Measurements from ENCODE around the gene AKNA. TPM values are rescaled to one million over a fixed set of nuclear protein-coding genes. Genes with fewer than 3 reads are reported as not detected.

Gene AKNA
- total and polyA plus RNA-seq, 2 of the 8 experiments (the other 6 are each of a cell fraction or from before 2014, with no cell fraction given) = 21.0 to 27.4 TPM

- H3K56ac ChIP-seq (replicated peaks; ENCODE audit: insufficient read length, low read depth, low read length) = no peak overlapping the region
- TF ChIP-seq ASH2L (IDR thresholded peaks at IDR 0.05; ENCODE audit: low read length) = no peak
- no peak for TF ChIP-seq BACH1 (IDR thresholded peaks at IDR 0.05; ENCODE audit: low read length)
- H4K5ac ChIP-seq (ENCODE audit: insufficient read length, low read depth, low read length) = no peak overlapping the region
- POLR2A ChIA-PET (ENCODE audit: partially characterized antibody) = interaction anchor here (1.1 kb wide), 1 partner anchor 9 kb away, joined by 3 read pairs; no protein-coding TSS in a partner anchor
- 0 out of 7 replicates have a peak, but pooled peaks cover 0 to 2% (median 0%) of the 10 kb centered on the region in 4 experiments for H3K4me1 ChIP-seq (replicated peaks in 1 of 4; ENCODE audit: control insufficient read depth in 3 of 4, insufficient read depth in 4 of 4, low read length in 3 of 4)
- H3K18ac ChIP-seq (ENCODE audit: extremely low read depth, low read length) = no peak overlapping the region
- no peak overlapping the region for H3K4me3 ChIP-seq (ENCODE audit: extremely low read depth in 1 of 4, insufficient read depth in 2 of 4, low read depth in 3 of 4, low read length in 4 of 4)
- H2BK120ac ChIP-seq (replicated peaks; ENCODE audit: low read depth, low read length) = no peak overlapping the region
- no peaks in the 10 kb centered on the region for H3K27me3 ChIP-seq (replicated peaks in 1 of 4; ENCODE audit: control insufficient read depth in 3 of 4, extremely low read depth in 1 of 4, insufficient read depth in 3 of 4, low read length in 3 of 4)
- peaks cover 0 to 4% of the 10 kb centered on the region in 2 experiments; a peak in 1 of 4 replicates for H3K9me3 ChIP-seq (ENCODE audit: insufficient read depth in 2 of 2, low read depth in 1 of 2, low read length in 1 of 2)
- H3K4me2 ChIP-seq (ENCODE audit: insufficient read depth in 1 of 2, low read depth in 2 of 2, low read length in 2 of 2) = no peak overlapping the region
- H4K20me1 ChIP-seq (replicated peaks in 1 of 2; ENCODE audit: control insufficient read depth in 1 of 2, insufficient read depth in 2 of 2, low read length in 2 of 2) = no peaks in the 10 kb centered on the region
- H3K79me2 ChIP-seq (ENCODE audit: control insufficient read depth in 1 of 2, insufficient read depth in 2 of 2, low read length in 2 of 2) = no peaks in the 10 kb centered on the region
- H3K4ac ChIP-seq (replicated peaks; ENCODE audit: insufficient read length, low read depth, low read length) = no peak overlapping the region
- CTCF ChIA-PET (ENCODE audit: partially characterized antibody) = no interaction called here
- H3K23ac ChIP-seq (ENCODE audit: insufficient read length) = no peak overlapping the region
- H2BK5ac ChIP-seq (ENCODE audit: low read depth, low read length) = no peak overlapping the region
- H2BK20ac ChIP-seq (ENCODE audit: low read length) = no peak overlapping the region
- H3K36me3 ChIP-seq (ENCODE audit: control insufficient read depth in 2 of 4, insufficient read depth in 4 of 4, low read length in 3 of 4) = peaks cover 0 to 2% (median 0%) of the 10 kb centered on the region in 4 experiments; a peak in 1 of 8 replicates
- no peaks in the 10 kb centered on the region for H3K23me2 ChIP-seq (ENCODE audit: low read depth, low read length)
- H2AFZ ChIP-seq (ENCODE audit: low read length) = no peak overlapping the region
- H3K9ac ChIP-seq (replicated peaks in 1 of 4; ENCODE audit: extremely low read depth in 1 of 4, low read depth in 3 of 4, low read length in 3 of 4) = no peak overlapping the region
- H3K27ac ChIP-seq (ENCODE audit: low read depth, low read length) = no peak overlapping the region
- H3K79me1 ChIP-seq (ENCODE audit: low read depth, low read length) = no peaks in the 10 kb centered on the region
- no peak overlapping the region for H3K14ac ChIP-seq (ENCODE audit: insufficient read length)
- H4K91ac ChIP-seq (replicated peaks; ENCODE audit: insufficient read length, low read length) = no peak overlapping the region
- FAIRE-seq (no peak), DNase-seq (ENCODE audit: low read depth in 1 of 2, low spot score in 2 of 2) (no peak)
- 97% methylated on average over 8 of the region's 8 CpGs; no CpG with 5 or more reads in 1 of the 2 experiments for whole genome bisulfite sequencing, 2 experiments (ENCODE audit: extremely low coverage in 1 of 2, insufficient coverage in 1 of 2, insufficient read length in 1 of 2, insufficient replicate concordance in 2 of 2, low coverage in 1 of 2, low lambda C conversion rate in 2 of 2, missing lambda C conversion rate in 1 of 2)
- no peak overlapping the region; the same call in 1 of the 2 replicates for H2AK5ac ChIP-seq (ENCODE audit: low read depth, low read length)
- H4K8ac ChIP-seq (ENCODE audit: extremely low read depth, insufficient read depth, low read length) = no peak overlapping the region
- H2BK12ac ChIP-seq (ENCODE audit: low read depth, low read length) = no peak overlapping the region
- no peak overlapping the region for H2BK15ac ChIP-seq (ENCODE audit: low read length)
These were observed 60.0 kb downstream of the AKNA start for GRCh38 chr9:114327749-114328148.
